GM19099 (cell line): ENCODE results near the gene VPS37C.

Experiments used
- POLR2A ChIP-seq: IDR thresholded peaks from 3 replicates; pipeline ENCODE4 v1.6.1; 2011; ENCODE audit warnings: low read depth; ENCODE audit not compliant: insufficient read length; ENCODE audit errors: extremely low read depth

The VPS37C gene

DNA sequence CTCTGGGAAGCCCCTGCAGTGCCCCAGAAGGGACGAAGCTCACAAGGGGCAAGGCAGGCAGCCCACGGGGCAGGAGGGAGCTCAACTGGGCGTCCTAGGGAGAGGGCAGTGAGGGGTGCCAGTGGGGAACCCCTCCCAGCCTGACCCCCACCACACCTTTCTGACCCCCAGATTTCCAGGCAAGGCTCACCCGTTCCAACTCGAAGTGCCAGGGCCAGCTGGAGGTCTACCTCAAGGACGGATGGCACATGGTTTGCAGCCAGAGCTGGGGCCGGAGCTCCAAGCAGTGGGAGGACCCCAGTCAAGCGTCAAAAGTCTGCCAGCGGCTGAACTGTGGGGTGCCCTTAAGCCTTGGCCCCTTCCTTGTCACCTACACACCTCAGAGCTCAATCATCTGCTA lies 43.2 kb downstream of the VPS37C start:
- no peak for TF ChIP-seq POLR2A

DNA sequence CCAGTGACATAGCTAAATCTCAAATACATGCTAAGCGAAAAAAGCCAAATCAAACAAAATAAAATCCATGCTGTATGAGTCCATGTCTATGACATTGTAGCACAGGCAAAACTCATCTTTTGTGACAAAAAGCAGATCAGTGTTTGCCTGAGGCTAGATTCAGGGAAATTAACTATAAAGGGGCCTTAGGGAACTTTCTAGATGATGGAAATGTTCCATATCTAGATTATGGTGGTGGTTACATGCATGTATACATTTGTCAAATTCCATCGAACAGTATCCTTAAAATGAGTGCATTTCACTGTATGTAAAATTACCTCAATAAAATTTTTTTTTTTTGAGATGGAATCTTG lies 44.1 kb downstream of the VPS37C start:
- TF ChIP-seq POLR2A, result no peak

DNA sequence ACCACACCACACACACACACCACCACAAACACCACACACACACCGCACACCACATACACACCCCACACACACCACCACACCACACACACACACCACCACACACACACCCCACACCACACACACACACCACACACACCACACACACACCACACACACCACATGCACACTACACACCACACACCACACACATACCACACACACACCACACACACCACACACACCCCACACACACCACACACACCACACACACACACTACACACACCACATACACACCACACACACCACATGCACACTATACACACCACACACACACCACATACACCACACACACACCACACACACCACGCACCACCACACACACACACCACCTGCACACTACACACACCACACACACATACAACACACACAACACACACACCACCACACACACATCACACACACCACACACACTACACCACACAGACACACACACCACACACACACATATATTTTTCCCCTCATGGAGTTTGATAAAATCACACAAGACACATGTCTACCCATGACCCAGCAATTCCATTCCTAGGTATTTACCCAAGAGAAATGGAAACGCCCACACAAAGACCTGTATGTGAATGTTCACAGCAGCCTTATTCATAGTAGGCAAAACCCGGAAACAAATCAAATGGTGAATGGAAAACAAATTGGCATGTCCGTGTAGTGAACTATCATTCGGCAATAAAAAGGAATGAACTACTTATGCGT lies 44.6 kb downstream of the VPS37C start:
- TF ChIP-seq POLR2A, result no peak

DNA sequence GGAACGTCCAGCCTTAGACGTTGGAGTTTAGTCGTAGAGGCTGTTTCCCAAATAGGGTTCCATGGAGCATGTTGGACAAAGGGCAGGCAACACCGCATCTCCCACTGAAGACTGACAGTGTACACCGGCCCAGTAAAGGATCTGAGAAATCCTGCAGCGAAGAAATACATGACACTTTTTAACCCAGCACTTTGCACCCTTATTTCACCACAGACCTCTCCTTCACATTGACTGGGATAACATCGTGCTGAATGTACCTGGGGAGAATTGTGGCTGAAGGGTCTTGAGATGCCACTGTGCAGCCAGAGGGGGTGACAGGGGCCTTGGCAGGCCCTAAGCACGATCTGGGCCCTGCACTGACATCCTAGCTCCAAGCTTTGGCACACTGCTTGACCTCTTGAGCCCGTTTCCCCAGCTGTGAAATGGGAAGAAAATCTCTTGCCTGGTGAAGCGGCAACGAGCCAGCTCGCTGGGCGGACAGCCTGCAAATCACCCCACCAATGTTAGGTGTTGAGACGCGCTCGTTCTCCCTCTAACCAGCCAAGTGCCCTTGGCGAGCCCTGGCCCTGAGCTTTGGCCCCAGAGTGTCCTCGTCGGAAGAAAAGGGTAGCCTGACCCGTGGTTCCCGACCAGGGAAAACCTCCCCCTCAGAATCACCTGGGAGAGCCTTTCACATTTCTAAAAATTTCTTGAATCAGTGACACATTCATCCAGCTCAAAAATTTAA lies 45.6 kb downstream of the VPS37C start:
- TF ChIP-seq POLR2A, result no peak

DNA sequence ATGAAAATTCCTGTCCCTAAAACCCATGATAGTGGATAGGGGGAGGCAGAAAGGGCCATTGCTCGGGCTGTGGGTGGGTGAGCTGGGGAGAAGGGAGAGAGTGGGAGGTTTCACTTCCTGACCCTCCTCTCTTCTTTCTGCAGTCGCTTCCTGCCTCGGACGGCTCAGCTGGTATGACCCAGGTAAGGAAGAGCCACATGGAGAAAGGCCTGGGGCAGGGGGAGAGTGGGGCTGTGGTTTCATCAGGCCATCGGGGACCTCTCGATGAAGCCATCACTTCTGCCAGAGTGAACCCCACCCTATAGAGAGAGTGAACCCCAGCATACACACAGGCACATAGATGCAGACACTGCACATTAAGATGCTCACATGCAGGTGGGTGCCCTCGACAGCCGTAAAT lies 46.3 kb downstream of the VPS37C start:
- TF ChIP-seq POLR2A, result no peak

DNA sequence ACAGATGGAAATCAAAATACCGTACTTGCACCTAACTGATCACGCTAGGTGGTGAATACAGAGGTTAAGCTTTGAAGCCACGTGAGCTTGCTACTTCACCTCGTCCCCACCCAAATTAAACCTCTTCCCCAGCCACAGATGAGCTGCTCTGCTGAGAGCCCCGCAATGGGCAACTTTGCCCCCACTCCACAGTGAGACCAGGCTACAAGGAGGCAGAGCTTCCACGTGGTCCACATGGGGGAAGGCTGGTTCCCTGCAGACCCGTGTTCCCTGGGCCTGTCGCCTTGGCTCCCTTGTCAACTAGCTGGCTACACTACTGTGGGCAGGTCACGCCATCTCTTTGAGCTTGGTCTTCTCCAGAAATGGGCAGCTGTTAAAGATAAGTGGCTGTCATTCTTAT lies 48.0 kb downstream of the VPS37C start:
- TF ChIP-seq POLR2A, result no peak

DNA sequence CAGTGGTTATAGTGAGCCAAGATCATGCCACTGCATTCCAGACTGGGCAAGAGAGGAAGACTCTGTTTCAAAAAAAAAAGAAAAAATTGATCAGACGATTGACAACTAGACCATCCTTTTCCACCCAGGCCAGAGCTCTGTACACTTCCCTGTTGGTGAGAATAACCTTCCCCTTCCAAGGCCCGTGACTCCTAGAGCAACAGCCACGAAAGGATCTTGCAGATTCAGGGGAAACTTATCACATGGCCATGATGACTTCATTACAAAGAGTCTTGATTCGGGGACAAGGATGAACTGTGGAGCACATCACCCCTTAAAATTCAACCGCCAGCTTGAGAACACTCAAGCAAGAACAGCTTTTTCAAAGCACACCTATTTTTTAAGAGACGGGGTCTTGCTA lies 48.7 kb downstream of the VPS37C start:
- no peak for TF ChIP-seq POLR2A

DNA sequence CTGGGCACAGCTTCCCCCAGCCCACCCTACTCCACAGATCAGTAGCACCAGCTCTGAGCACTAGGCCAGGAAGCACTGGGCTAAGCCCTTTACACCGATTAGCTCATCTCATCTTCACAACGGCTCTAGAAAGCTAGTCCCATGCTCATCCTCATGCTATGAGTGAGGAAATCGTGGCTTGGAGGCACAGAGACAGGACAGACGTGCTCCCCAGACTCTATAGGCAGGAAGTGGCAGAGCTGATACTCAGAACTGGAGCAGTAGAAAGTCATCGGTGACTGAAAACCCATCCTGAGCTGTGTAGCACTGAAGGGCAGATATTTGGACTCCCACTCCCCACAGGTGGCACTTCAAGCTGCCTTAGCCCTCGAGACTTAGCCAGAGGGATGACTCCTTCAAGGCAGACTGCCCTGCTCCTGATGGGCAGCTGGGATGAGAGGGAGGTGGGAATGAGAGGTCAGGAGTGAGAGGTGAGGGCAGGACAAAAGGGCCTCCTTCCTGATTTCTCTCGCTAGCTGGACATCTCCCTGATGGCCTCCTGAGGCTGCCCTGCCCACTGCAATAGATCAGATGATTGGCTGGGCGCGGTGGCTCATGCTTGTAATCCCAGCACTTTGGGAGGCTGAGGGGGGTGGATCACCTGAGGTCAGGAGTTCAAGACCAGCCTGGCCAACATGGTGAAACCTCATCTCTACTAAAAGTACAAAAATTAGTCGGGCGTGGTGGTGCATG lies 49.3 kb downstream of the VPS37C start:
- no peak for TF ChIP-seq POLR2A

DNA sequence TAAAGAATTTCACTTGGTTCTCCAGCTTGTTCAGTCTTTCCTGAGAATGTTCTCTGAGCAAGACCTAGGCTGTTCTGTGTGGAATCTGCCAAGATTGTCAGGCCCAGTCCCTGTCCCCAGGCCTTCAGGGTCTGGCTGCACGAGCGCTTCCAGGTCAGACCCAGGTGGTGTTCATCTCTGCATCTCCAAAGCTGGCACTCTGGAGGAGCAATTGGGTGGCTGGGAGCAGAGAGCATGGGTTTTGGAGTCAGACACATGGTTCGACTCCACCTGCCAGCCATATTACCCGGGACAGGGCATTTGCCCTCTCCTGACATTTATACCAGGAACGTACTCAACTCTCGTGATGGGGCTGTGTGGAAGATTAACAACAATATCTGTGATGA lies 50.2 kb downstream of the VPS37C start:
- no peak for TF ChIP-seq POLR2A

DNA sequence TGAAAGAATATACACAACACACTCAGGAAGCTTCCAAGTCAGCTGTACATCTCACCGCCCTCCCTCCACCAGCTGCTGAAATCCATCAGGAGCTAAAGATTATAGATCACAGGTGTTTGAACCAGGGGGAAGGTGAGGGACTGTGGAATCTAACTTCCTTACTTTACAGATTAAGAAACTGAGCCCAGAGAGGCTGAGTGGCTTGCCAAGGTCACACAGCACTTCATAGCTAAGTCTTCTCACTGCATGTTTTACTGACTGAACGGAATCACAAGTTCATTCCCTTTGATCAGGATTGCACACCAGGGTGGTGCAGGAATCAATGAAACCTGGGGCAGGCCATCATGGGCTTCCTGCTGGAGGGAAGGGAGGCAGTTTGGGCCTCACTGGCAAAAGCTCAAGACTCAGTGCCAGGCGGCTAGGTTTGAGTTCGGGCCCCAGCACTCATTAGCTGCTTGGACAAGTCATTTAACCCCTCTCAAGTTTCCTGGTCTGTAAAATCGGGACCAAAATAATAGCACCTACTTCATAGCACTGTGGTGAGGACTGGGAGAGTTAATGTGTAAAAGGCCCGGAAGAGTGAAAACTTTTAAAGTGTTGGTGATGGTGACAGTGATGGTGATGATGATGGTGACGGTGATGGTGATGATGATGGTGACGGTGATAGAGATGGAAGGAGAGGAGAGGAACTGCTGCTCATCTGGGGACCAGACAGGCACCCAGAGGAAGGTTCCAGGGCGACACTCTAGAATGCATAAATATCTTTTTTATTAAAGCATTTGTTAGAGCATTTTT lies 50.8 kb downstream of the VPS37C start:
- no peak for TF ChIP-seq POLR2A

DNA sequence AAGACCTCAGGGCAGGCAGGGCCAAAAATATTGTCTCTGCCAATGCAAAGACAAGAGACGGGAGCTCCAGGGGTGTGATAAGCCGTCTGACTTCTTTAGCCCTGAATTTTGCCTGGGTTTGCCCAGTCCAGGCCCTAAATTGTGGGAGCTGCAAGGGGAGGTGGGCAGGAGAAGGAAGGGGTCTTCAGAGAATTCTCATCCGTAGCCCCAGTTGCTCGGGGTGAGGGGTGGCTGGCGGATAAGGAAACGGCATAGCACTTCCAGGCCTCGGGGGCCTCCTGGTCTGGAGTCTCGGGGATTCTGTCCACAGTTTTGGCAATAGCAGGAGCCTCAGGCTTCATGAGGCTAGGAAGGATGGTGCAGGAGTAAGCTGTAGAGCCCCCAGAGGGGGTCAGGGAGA lies 51.6 kb downstream of the VPS37C start:
- no peak for TF ChIP-seq POLR2A

DNA sequence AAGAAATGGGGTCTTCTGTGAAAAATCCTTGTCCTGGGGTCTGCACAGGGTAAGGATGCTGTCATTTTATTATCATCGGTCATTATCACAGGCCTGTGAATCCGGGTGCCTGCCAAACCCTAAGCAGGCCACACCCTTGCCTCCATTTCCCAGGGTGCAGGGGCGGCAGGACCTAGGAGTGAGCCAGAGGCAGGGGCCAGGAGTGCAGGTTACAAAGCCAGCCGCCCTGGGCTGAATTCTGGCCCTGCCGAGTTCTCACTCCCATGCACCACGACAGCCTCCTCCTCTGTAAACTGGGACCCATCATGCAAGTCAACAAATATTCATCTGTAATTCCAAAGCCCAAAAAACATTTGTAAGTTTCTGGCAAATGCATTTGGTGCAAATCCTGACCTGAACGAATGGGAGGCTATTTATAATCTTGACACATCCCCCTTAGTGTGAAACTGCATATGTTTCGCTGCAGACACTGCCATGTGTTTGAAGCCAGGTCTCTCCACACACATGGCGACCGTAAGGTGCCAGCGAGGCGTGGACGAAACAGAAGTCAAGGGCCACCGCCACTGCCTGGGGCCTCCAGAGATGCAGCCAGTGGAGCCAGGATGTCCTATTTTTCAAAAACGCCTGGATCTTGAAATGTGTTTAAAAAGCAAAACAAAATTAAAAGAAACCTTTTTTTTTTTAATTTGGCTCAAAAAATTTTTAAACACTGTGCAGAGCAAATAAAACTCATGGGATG lies 52.2 kb downstream of the VPS37C start:
- no peak for TF ChIP-seq POLR2A

DNA sequence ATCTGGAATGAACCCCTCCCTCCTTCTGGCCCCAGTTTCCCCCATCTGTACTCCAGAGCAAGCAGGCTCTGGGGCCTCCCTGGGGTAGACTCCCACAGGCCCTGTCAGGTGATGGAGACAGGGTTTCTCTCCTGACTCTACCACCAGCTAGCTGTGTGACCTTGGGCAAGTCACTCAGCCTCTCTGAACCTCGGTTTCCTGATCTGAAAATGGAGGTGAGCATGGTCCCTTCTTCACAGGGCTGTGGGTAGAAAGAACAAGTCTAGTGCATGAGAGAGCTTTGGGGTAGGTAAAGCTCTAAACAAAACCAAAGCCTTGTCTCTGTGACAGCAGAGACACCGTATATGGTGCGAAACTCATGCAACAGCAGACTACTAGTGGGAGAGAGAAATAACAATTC lies 53.3 kb downstream of the VPS37C start:
- no peak for TF ChIP-seq POLR2A

DNA sequence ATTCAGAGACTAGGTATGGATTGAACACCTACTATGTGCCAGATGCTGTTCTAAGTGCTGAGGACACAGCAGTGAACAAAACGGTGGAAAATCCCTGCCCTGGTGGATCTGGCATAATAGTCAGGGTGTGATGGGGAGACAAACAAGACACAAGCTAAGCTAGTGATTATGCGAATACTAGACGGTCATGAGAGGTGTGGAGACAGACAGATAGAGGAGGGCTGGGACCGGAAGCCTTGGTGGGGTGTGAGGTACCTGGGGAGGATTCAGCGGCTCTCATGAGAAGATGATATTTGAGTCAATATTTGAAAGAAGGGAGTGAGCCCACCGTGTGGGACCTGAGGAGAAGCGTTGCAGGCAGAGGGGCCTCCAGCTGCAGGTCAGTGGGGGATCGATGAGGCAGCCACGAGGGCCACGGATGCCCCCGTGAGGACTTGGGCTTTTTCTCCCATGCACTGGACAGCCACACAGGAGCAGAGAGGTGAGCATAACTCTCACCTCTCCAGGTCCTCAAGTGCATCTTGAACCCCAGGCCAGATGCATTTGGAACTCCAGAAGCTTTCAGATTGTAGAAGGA lies 54.2 kb downstream of the VPS37C start:
- no peak for TF ChIP-seq POLR2A
